GM23338 (cell line): ENCODE results near the gene SMU1.

Source experiments
- CTCF ChIP-seq, 2 experiments: fragments of 200-600 bp in 1 of 2; sonication (generic) in 1 of 2; conservative IDR thresholded peaks; 2 replicates each; pipeline versions ENCODE4 v1.5.1 to v1.6.1; 2016 to 2017; ENCODE audit warnings: antibody characterized with exemption in 2 of 2, low read depth in 2 of 2, mild to moderate bottlenecking in 2 of 2, moderate library complexity in 1 of 2
- EZH2 ChIP-seq: fragments of 200-600 bp; sonication (generic); IDR thresholded peaks from one replicate; pipeline ENCODE4 v1.8.0; 2017; ENCODE audit warnings: antibody characterized with exemption, mild to moderate bottlenecking, low read depth; ENCODE audit not compliant: unreplicated experiment
- EZH2phosphoT487 ChIP-seq: fragments of 200-600 bp; sonication (generic); IDR thresholded peaks from one replicate; pipeline ENCODE4 v1.8.1; 2018; ENCODE audit warnings: antibody characterized with exemption; ENCODE audit not compliant: unreplicated experiment
- POLR2AphosphoS5 ChIP-seq: IDR thresholded peaks from 2 replicates; pipeline ENCODE4 v1.6.1; 2016; ENCODE audit warnings: antibody characterized with exemption, low read depth
- REST ChIP-seq: IDR thresholded peaks from one replicate; pipeline ENCODE4 v1.6.1; 2018; ENCODE audit warnings: antibody characterized with exemption; ENCODE audit not compliant: unreplicated experiment

- TF ChIP-seq CTCF (conservative IDR thresholded peaks at IDR 0.05; ENCODE audit: low read depth in 2 of 2): no peak
- TF ChIP-seq POLR2AphosphoS5: no peak
- TF ChIP-seq REST: no peak
- TF ChIP-seq EZH2: no peak
- TF ChIP-seq EZH2phosphoT487: no peak
These were observed 47.2 kb downstream of the SMU1 start for GRCh38 chr9:33029231-33029786.
